GM18873 (cell line): ENCODE results near the gene TMEM145.
"Not testable (repeated sequence)": the region's sequence is repeated elsewhere in the genome, so short reads cannot be mapped to it uniquely, and the experiment has no call there.

Experiments
- ATAC-seq: cut with Tn5 transposase; IDR thresholded peaks from one replicate; pipeline ENCODE4 v1.9.1; 2021; ENCODE audit warnings: mild to moderate bottlenecking, moderate library complexity, moderate number of reproducible peaks; ENCODE audit not compliant: unreplicated experiment, low FRiP score

Gene TMEM145

DNA sequence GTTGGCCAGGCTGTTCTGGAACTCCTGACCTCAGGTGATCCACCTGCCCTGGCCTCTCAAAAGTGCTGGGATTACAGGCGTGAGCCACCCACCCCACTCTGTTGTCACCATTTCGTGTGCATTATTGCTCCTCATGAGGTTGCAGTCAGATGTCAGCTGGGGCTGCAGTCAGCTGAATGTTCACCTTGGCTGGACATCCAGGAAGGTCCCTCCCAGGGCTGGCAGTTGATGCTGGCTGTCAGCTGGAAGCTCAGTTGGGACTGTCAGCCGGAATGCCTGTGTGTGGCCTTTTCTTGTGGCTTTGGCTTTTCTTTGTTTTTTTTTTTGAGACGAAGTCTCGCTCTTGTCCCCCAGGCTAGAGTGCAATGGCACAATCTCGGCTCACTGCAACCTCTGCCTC lies 18.9 kb downstream of the TMEM145 start:
- ATAC-seq = no peak

DNA sequence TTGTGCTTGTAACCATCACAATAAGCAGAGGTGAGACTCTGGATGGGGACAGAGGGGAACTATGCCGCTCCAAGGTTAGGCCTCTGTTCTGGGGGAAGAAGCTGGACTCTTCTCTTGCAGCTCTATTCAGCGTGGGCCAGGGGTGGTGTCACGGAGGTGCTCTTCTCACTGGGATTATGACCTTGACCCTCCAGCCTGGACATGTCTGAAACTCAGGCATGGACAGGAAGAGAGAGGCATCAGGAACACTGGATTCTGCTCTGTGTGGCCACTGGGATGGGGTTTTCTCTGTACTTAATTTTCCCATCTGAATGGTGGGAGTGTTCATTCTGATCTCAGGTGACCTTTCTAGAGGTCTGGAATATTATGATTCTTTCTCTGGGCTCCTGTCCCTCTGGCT lies 19.9 kb downstream of the TMEM145 start:
- ATAC-seq = no peak

DNA sequence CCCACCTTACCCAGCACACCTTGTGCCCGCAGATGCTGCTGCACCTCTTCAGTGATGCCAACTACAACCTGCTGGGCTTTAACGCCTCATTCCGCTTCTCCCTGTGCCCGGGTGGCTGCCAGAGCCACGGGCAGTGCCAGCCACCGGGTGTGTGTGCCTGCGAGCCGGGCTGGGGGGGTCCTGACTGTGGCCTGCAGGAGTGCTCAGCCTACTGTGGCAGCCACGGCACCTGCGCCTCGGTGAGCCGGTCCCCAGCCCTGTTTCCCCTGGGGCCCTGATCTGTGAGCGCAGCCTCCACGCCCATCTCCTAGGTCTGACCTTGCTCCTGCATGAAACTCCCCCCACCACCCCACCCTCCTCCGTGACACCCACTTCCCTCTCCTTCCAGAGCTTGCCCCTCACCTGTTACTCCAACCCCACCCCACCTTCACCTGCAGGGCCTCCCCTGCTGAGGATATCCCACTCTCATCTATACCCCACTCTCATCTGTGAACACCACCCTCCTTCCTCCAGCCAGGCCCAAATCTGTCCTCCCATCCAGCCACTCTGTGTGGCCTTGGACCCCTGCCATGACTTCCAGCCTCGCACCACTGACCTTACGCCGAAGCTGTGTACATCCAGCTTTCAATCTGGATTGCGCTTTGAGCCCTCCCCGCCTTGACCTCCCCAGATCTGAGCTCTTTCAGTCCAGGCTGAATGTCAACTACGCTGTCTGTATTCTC lies 21.0 kb downstream of the TMEM145 start:
- no peak for ATAC-seq

DNA sequence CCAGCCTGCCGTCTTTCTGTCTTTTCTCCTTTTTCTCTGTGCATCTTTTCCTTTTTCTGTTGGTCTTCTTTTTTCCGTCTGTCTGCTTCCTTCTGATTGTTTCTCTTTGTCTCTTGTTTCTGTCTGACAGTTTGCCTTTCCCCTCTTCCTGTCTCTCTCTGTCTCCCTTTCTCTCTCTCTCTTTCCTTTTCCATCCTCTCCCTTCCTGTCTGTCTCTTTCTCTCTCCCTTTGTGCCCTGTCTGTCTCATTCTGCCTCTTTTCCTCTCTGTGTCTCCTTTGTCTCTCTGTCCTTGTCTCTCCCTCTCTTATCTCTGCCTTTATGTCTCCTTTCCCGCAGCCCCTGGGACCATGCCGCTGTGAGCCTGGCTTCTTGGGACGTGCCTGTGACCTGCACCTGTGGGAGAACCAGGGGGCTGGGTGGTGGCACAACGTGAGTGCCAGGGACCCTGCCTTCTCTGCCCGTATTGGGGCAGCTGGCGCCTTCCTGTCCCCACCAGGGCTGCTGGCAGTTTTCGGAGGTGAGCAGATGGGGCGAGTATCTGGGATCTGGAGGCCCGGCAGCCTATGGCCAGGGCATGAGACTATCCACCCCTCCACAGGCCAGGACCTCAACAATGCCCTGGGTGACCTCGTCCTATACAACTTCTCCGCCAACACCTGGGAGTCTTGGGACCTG lies 21.7 kb downstream of the TMEM145 start:
- ATAC-seq = no peak

DNA sequence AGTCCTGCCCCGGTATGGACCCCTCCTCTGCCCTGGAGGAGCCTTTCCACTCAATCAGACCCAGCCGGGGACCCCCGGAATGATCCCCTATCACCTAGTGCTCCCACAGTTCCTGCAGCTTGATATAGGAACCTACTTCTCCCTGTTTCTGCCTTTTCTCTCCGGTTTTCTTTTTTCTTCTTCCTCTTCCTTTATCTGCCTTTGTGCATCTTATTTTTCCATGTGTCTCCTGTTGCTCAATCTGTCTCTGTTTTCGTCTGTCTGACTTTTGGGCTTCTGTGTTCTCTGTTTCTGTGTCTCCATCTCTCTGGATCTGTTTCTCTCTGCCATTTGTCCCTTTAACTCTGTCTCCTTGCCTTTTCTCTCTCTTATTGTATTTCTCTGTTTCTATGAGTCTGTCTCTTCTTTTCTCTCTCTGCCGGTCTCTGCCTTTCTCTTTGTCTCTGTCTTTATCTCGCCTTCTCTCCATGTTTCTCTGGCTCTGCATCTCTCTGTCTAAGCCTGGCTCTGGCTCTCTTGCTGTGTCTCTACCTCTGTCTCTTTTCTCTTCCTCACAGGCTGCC lies 22.3 kb downstream of the TMEM145 start:
- no peak for ATAC-seq

DNA sequence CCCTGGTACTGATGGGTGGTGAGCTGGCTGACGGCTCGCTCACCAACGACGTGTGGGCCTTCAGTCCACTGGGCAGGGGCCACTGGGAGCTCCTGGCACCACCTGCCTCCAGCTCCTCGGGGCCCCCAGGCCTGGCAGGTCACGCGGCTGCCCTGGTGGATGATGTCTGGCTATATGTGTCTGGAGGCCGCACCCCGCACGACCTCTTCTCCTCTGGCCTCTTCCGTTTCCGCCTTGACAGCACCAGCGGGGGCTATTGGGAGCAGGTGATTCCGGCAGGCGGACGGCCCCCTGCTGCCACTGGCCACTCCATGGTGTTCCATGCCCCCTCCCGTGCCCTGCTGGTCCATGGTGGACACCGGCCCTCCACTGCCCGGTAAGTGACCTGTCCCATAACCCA lies 22.9 kb downstream of the TMEM145 start:
- ATAC-seq = no peak

DNA sequence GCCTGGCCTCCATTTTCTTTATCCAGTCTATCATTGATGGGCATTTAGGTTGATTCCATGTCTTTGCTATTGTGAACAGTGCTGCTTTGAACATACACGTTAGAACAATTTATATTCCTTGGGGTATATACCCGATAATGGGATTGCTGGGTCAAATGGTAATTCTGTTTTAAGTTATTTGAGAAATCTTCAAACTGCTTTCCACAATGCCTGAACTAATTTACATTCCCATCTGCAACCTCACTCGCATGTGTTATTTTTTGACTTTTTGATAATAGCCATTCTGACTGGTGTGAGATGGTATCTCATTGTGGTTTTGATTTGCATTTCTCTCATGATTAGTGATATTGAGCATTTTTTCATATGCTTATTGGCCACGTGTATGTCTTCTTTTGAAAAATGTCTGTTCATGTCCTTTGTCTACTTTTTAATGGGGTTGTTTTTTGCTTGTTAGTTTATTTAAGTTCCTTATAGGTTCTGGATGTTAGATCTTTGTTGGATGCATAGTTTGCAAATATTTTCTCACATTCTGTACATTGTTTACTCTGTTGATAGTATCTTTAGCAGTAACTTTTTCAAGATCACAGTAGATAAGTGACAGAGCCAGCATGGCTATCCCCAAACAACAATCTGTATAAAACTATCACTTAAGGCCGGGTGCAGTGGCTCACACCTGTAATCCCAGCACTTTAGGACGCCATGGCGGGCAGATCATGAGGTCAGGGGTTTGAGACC lies 26.2 kb downstream of the TMEM145 start:
- not testable (repeated sequence) for ATAC-seq

DNA sequence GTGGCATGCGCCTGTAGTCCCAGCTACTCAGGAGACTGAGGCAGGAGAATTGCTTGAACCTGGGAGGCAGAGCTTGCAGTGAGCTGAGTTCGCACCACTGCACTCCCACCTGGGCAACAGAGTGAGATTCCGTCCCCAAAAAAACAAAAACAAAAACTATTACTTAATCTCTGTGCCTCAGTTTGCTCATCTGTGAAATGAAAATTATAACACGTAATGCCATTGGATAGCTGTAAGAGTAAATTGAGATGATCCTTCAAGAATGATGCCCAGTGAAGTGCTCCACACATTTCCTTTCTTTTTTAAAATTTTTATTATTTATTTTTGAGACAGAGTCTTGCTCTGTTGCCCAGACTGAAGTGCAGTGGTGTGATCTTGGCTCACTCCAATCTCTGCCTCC lies 26.8 kb downstream of the TMEM145 start:
- ATAC-seq = not testable (repeated sequence)

DNA sequence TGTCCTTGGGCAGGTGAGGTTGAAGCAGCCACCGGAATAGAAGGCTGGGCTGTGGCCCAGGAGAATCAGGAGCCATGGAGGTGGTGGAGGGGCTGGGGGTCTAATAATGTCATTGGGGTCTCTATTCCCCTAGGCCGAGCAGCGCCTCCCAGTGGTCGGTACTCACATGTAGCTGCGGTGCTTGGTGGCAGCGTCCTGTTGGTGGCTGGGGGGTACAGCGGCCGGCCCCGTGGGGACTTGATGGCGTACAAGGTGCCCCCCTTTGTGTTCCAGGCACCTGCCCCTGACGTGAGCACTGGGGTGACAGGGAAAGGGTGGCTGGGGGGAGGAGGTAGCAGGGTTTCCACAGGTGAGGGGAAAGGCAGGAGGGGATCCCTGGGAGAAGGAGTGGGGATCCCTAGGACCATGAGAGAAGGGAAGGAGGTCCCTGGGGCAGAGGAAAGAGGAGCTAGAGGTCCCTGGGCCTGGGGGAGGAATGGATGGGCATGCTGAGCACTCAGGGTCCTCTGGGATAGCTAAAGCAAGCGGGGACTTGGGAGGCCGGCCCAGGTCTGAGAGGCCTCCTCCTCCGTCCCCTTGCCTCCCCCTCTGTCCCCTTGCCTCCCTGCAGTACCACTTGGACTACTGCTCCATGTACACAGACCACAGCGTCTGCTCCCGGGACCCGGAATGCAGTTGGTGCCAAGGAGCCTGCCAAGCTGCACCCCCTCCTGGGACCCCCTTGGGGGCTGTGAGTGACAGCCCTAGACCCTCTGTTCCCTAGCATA lies 30.4 kb downstream of the TMEM145 start:
- no peak for ATAC-seq

DNA sequence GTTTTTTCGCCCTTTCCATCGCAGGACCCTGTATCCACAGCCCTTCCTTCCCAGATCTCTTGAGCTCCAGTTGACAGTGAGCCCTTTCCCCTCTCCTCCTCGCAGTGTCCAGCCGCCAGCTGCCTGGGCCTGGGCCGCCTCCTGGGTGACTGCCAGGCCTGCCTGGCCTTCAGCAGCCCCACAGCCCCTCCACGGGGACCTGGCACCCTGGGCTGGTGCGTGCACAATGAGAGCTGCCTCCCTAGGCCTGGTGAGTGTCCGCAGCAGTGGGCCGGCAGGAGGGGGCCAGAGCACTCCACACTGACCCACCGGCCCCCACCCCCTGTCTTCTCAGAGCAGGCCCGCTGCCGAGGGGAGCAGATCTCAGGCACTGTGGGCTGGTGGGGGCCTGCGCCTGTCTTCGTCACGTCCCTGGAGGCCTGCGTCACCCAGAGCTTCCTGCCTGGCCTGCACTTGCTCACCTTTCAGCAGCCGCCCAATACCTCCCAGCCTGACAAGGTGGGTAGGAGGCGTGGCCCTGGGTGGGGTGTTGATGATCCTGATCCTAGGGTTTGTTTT lies 31.3 kb downstream of the TMEM145 start:
- no peak for ATAC-seq

DNA sequence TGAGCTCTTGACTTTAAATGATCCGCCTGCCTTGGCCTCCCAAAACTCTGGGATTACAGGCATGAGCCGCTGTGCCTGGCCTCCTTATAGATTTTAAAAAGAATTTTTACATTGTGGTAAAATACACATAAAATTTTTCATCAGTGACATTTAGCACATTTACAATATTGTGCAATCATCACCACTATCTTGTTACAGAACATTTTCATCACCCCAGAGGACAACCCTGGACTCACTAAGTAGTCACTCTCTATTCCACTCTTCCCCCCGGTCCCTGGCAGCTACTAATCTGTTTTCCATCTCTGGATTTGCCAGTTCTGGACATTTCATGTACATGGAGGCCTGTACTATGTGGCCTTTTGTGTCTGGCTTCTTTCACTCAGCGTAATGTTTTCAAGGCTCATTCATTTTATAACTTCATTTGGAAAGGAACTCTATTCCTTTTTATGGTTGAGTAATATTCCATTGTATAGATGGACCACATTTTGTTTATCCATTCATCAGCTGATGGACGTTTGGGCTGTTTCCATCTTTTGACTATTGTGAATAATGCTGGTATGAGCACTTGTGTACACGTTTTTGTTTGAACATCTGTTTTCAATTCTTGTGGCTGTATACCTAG lies 32.2 kb downstream of the TMEM145 start:
- ATAC-seq = no peak

DNA sequence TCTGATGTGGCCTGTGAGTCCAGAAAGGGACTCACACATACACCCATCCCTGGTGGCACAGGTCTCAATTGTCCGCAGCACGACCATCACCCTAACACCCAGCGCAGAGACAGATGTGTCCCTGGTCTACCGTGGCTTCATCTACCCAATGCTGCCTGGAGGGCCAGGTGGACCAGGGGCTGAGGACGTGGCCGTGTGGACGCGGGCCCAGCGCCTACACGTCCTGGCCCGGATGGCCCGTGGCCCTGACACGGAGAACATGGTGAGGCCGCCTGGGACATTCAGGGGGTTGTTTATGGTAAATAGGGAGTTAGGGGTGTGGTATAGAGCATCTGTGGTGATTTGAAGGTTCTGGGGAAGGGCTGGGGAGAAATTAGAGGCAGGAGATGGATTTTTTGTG lies 35.1 kb downstream of the TMEM145 start:
- ATAC-seq = no peak

DNA sequence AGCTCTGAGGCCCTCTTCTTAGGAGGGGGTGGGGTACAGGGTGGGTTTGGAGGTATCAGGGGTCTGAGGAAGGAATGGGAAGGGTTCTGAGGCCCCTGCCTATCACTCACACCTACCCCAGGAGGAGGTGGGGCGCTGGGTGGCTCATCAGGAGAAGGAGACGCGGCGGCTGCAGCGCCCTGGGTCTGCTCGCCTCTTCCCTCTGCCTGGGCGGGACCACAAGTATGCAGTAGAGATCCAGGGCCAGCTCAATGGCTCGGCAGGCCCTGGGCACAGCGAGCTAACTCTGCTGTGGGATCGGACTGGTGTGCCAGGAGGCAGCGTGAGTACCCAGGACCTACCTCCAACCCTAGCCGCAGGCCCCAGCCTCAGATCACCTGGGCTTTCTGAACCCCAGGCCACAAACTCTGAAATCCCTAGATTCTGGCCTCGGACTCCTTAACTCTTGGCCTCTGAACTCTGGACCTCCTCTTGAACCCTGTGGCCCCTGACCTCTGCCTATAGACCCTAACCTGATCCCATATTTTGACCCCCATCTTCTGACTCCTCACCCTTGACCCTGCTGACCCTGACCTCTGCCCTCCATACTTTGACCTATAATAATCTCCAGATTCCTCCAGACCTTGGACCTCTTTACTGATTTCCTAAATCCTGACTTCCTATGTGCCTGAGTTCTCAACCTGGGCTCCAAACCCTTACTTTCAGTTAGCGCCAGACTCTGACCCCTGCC lies 36.4 kb downstream of the TMEM145 start:
- ATAC-seq = no peak

DNA sequence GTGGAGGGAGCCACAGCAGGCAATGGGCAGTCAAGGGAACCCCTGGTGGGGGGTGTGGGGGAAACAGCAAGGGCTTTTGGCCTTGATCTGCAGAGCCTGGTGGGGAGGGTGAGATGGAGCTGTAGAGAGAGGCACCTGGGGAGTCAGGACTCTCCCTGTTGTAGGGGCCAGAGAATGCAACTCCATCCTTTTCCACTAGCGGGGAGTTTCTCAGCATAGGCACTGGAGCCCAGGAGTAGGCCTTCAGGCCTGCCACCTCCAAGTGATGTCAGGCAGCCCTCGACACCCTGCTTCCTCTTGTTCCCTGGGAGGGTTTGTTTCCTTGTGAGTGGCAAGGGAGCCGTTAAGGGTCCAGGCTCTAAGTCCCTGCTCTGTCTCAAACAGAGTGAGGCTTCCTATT lies 37.3 kb downstream of the TMEM145 start:
- no peak for ATAC-seq

DNA sequence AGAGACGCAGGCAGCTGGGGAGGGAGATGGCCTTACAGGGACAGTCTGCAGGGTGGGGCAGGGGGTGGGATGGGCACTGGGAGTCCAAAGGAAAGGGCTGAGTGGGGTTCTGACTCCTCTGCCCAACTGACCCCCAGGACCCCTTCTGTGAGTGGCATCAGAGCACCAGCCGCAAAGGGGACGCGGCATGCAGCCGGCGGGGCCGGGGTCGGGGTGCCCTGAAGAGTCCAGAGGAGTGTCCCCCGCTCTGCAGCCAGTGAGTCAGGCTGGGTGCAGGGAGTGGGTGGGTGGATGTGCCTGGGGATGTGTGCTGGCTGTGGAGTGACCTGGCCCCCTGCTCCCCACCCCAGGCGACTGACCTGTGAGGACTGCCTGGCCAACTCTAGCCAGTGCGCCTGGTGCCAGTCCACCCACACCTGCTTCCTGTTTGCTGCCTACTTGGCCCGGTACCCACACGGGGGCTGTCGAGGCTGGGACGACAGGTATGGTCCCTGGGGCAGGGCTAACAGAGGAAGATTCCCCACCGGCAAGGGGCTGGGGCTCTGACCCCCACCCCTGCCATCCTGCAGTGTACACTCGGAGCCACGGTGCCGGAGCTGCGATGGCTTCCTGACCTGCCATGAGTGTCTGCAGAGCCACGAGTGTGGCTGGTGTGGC lies 38.1 kb downstream of the TMEM145 start:
- no peak for ATAC-seq

DNA sequence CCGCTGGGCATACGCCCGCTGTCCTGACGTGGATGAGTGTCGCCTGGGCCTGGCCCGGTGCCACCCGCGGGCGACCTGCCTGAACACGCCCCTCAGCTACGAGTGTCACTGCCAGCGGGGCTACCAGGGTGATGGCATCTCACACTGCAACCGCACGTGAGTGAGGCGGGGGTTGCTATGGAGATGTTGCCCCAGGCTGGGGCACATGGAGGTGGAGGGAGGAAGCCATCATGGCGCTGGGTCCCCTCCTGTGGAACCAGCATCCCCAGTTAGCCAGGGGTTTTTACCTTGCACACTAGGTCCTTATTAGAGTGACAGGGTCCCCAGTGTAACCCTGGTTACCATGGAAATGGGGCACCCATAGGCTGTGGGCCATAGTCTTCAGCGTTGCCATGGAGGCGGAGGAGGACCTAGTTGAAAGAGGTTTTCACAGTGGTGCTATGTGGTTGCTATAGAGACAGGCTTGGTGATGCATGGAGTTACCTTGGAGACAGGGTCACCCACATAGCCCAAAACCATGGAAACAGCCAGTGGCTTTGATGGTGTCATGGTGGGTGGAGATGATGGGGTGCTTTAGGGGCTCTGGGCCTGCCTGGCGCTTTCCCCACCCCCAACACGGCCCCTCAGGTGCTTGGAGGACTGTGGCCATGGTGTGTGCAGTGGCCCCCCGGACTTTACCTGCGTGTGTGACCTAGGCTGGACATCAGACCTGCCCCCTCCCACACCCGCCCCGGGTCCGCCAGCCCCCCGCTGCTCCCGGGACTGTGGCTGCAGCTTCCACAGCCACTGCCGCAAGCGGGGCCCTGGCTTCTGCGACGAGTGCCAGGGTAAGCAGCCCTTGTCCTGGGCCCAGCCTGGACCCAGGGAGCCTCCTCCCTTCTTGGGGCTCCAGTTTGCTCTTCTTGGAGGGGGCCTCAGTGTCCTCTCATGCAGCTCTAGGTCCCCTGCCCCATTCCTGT lies 39.5 kb downstream of the TMEM145 start:
- ATAC-seq = no peak

DNA sequence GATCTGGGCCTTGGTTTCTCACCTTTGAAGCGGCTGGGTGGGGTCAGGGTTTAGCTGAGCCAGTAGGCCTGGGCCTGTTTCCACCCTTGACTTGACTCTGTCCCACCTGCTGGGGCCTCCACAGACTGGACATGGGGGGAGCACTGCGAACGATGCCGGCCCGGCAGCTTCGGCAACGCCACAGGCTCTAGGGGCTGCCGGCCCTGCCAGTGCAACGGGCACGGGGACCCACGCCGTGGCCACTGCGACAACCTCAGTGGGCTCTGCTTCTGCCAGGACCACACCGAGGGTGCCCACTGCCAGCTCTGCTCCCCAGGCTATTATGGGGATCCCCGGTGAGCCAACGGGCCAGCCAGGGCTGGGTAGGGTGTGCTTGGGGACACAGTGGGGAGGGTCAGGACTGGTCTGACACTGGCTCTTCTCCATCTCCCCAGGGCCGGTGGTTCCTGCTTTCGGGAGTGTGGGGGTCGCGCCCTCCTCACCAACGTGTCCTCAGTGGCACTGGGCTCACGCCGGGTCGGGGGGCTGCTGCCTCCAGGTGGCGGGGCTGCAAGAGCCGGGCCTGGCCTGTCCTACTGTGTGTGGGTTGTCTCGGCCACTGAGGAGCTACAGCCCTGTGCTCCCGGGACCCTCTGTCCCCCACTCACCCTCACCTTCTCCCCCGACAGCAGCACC lies 40.4 kb downstream of the TMEM145 start:
- ATAC-seq = no peak
